GM20000 (cell line): ENCODE measurements around the gene NANOS3.
"Not testable (repeated sequence)": the region's sequence is repeated elsewhere in the genome, so short reads cannot be mapped to it uniquely, and the experiment has no call there.

Source experiments
- DNase-seq: peaks from one replicate; pipeline ENCODE4 v3.0.0; 2012; ENCODE audit warnings: low spot score
- CTCF ChIP-seq: IDR thresholded peaks from 2 replicates; pipeline ENCODE4 v1.5.1; 2012; ENCODE audit warnings: mild to moderate bottlenecking, control low read depth; ENCODE audit errors: extremely low read depth, missing control alignments

The NANOS3 gene

GRCh38 chr19:13847407-13848339 is 29.3 kb upstream of the NANOS3 start:
- peak; percentile 85 for DNase-seq
- no peak for TF ChIP-seq CTCF

- DNase-seq, result no peak
- no peak for TF ChIP-seq CTCF
Measured at GRCh38 chr19:13848340-13848677, 28.6 kb upstream of the NANOS3 start.

- no peak for DNase-seq
- no peak for TF ChIP-seq CTCF
Measured at GRCh38 chr19:13848798-13849676, 27.9 kb upstream of the NANOS3 start.

- DNase-seq, result peak; percentile 73
- TF ChIP-seq CTCF, result no peak
Measured at GRCh38 chr19:13849991-13850909, 26.7 kb upstream of the NANOS3 start.

GRCh38 chr19:13850910-13851733 is 25.8 kb upstream of the NANOS3 start:
- TF ChIP-seq CTCF, result no peak
- no peak for DNase-seq

- DNase-seq, result not testable (repeated sequence)
Measured at GRCh38 chr19:13851734-13852114, 25.2 kb upstream of the NANOS3 start.

GRCh38 chr19:13852171-13852707 is 24.7 kb upstream of the NANOS3 start:
- not testable (repeated sequence) for DNase-seq
